ENCODE results near the gene IFNGR2. TPM values are rescaled to one million over a fixed set of nuclear protein-coding genes. Genes with fewer than 3 reads are reported as not detected.

The IFNGR2 gene
- total RNA-seq, 1 experiment from 2014 or later, result 47.9 TPM

- no TSS peak for BruUV-seq (replicated peaks)
- POLR2A ChIA-PET, result no interaction called here
- ATAC-seq (no peak), DNase-seq (ENCODE audit: low read depth, low spot score) (no peak)
- Histone ChIP-seq H3K27me3 (ENCODE audit: control insufficient read depth, insufficient read depth, low read length) (no peaks in the 10 kb centered on the region), H3K36me3 (ENCODE audit: control insufficient read depth, insufficient read depth, low read length) (peaks cover 3% of the 10 kb centered on the region; the same call in 1 of the 2 replicates), H3K4me3 (ENCODE audit: low read depth in 2 of 2, low read length in 2 of 2) (no peak overlapping the region), H3K4me1 (ENCODE audit: control insufficient read depth, insufficient read depth, low read length) (no peaks in the 10 kb centered on the region), H3K27ac (ENCODE audit: low read length) (no peak overlapping the region), H3K9me3 (ENCODE audit: control insufficient read depth, insufficient read depth, low read depth, low read length) (no peaks in the 10 kb centered on the region)
- intact Hi-C loops (cut with micrococcal nuclease; ENCODE audit: unreplicated experiment), result no loop called here
- CTCF ChIA-PET, result interaction anchor here (0.7 kb wide), 1 partner anchor 33 kb away, joined by 3 read pairs; no protein-coding TSS in a partner anchor
- TF ChIP-seq, protein P1, sequence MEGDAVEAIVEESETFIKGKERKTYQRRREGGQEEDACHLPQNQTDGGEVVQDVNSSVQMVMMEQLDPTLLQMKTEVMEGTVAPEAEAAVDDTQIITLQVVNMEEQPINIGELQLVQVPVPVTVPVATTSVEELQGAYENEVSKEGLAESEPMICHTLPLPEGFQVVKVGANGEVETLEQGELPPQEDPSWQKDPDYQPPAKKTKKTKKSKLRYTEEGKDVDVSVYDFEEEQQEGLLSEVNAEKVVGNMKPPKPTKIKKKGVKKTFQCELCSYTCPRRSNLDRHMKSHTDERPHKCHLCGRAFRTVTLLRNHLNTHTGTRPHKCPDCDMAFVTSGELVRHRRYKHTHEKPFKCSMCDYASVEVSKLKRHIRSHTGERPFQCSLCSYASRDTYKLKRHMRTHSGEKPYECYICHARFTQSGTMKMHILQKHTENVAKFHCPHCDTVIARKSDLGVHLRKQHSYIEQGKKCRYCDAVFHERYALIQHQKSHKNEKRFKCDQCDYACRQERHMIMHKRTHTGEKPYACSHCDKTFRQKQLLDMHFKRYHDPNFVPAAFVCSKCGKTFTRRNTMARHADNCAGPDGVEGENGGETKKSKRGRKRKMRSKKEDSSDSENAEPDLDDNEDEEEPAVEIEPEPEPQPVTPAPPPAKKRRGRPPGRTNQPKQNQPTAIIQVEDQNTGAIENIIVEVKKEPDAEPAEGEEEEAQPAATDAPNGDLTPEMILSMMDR (IDR thresholded peaks at IDR 0.05), result no peak
- TF ChIP-seq REST (IDR thresholded peaks at IDR 0.05; ENCODE audit: insufficient read depth in 1 of 2, low read depth in 2 of 2, low read length in 1 of 2) (no peak), TCF7L2 (IDR thresholded peaks at IDR 0.05; ENCODE audit: low read depth, low read length) (no peak), POLR2AphosphoS5 (IDR thresholded peaks at IDR 0.05; ENCODE audit: low read depth, low read length) (no peak), SIN3A (IDR thresholded peaks at IDR 0.05; ENCODE audit: borderline replicate concordance, insufficient read depth, low read depth, low read length) (no peak)
- in situ Hi-C loops (cut with HindIII; ENCODE audit: low pct_unique_long_range_greater_than_20kb, low sequenced_read_pairs), result no loop called here
Observed at GRCh38 chr21:33433001-33433400, 29.8 kb downstream of the IFNGR2 start.

GRCh38 chr21:33433425-33434114 lies 30.4 kb downstream of the IFNGR2 start:
- ChIA-PET CTCF (no interaction called here), POLR2A (no interaction called here)
- Histone ChIP-seq H3K9me3 (ENCODE audit: control insufficient read depth, insufficient read depth, low read depth, low read length) (no peaks in the 10 kb centered on the region), H3K36me3 (ENCODE audit: control insufficient read depth, insufficient read depth, low read length) (peaks cover 3% of the 10 kb centered on the region; the same call in 1 of the 2 replicates), H3K4me3 (ENCODE audit: low read depth in 2 of 2, low read length in 2 of 2) (no peak overlapping the region), H3K4me1 (ENCODE audit: control insufficient read depth, insufficient read depth, low read length) (no peaks in the 10 kb centered on the region), H3K27me3 (ENCODE audit: control insufficient read depth, insufficient read depth, low read length) (no peaks in the 10 kb centered on the region), H3K27ac (ENCODE audit: low read length) (no peak overlapping the region)
- no peak for TF ChIP-seq POLR2AphosphoS5 (IDR thresholded peaks at IDR 0.05; ENCODE audit: low read depth, low read length)
- TF ChIP-seq REST (IDR thresholded peaks at IDR 0.05; ENCODE audit: insufficient read depth in 1 of 2, low read depth in 2 of 2, low read length in 1 of 2), result no peak
- TF ChIP-seq TCF7L2 (IDR thresholded peaks at IDR 0.05; ENCODE audit: low read depth, low read length), result no peak
- TF ChIP-seq SIN3A (IDR thresholded peaks at IDR 0.05; ENCODE audit: borderline replicate concordance, insufficient read depth, low read depth, low read length), result no peak
- TF ChIP-seq, protein P1 (IDR thresholded peaks at IDR 0.05), result no peak
- intact Hi-C loops (cut with micrococcal nuclease; ENCODE audit: unreplicated experiment), result no loop called here
- in situ Hi-C loops (cut with HindIII; ENCODE audit: low pct_unique_long_range_greater_than_20kb, low sequenced_read_pairs), result no loop called here
- BruUV-seq (replicated peaks), result no TSS peak
- no peak for ATAC-seq
- no peak for DNase-seq (ENCODE audit: low read depth, low spot score)
